PC-3 (cell line): ENCODE measurements around the gene TKTL2.

Experiments
- CTCF ChIP-seq: fragments of 300-600 bp; sonication (generic); conservative IDR thresholded peaks from 2 replicates; pipeline ENCODE4 v1.5.1; 2017; ENCODE audit warnings: antibody characterized with exemption, low read depth, mild to moderate bottlenecking, low read length
- EZH2 ChIP-seq: fragments of 300-600 bp; sonication (generic); IDR thresholded peaks from one replicate; pipeline ENCODE4 v1.6.1; 2017; ENCODE audit warnings: antibody characterized with exemption, mild to moderate bottlenecking, low read length; ENCODE audit not compliant: unreplicated experiment

GRCh38 chr4:163486321-163486720, 12.8 kb upstream of the TKTL2 start:
- TF ChIP-seq CTCF (no peak), EZH2 (no peak)
